ENCODE measurements around the gene IL25. TPM values are rescaled to one million over a fixed set of nuclear protein-coding genes. Genes with fewer than 3 reads are reported as not detected.
"Not testable (repeated sequence)": the region's sequence is repeated elsewhere in the genome, so short reads cannot be mapped to it uniquely, and the experiment has no call there.

IL25 gene
- total RNA-seq, 1 donor from 2014 or later: not detected

- Mint-ChIP-seq H3K9me3 (no peaks in the 10 kb centered on the region), H3K27ac (no peak overlapping the region), H3K27me3 (ENCODE audit: insufficient read depth) (peaks cover 7% of the 10 kb centered on the region), H3K36me3 (ENCODE audit: low read depth) (no peaks in the 10 kb centered on the region), H3K4me1 (ENCODE audit: low read depth) (no peaks in the 10 kb centered on the region), H3K4me3 (no peak overlapping the region)
- intact Hi-C loops (cut with micrococcal nuclease): no loop called here
- no peak for DNase-seq (ENCODE audit: low spot score)
Measured at GRCh38 chr14:23392613-23393012, 20.0 kb downstream of the IL25 start.

GRCh38 chr14:23396126-23396525 is 23.5 kb downstream of the IL25 start:
- H3K36me3 Mint-ChIP-seq (ENCODE audit: low read depth): no peaks in the 10 kb centered on the region
- peaks cover 7% of the 10 kb centered on the region for H3K27me3 Mint-ChIP-seq (ENCODE audit: insufficient read depth)
- no peaks in the 10 kb centered on the region for H3K9me3 Mint-ChIP-seq
- no peak for DNase-seq (ENCODE audit: low spot score)
- intact Hi-C loops (cut with micrococcal nuclease): no loop called here
- H3K27ac Mint-ChIP-seq: no peak overlapping the region
- no peak overlapping the region for H3K4me3 Mint-ChIP-seq
- no peaks in the 10 kb centered on the region for H3K4me1 Mint-ChIP-seq (ENCODE audit: low read depth)

GRCh38 chr14:23396781-23397407 is 24.3 kb downstream of the IL25 start:
- Mint-ChIP-seq H3K4me3 (no peak overlapping the region), H3K27ac (no peak overlapping the region), H3K4me1 (ENCODE audit: low read depth) (no peaks in the 10 kb centered on the region), H3K36me3 (ENCODE audit: low read depth) (no peaks in the 10 kb centered on the region), H3K9me3 (no peaks in the 10 kb centered on the region), H3K27me3 (ENCODE audit: insufficient read depth) (peaks cover 7% of the 10 kb centered on the region)
- intact Hi-C loops (cut with micrococcal nuclease): no loop called here
- no peak for DNase-seq (ENCODE audit: low spot score)

GRCh38 chr14:23398348-23398747 is 25.7 kb downstream of the IL25 start:
- Mint-ChIP-seq H3K27me3 (ENCODE audit: insufficient read depth) (no peaks in the 10 kb centered on the region), H3K4me1 (ENCODE audit: low read depth) (no peaks in the 10 kb centered on the region), H3K4me3 (no peak overlapping the region), H3K9me3 (no peaks in the 10 kb centered on the region), H3K36me3 (ENCODE audit: low read depth) (no peaks in the 10 kb centered on the region), H3K27ac (no peak overlapping the region)
- no peak for DNase-seq (ENCODE audit: low spot score)
- intact Hi-C loops (cut with micrococcal nuclease): no loop called here

GRCh38 chr14:23399136-23399535 is 26.5 kb downstream of the IL25 start:
- H3K4me3 Mint-ChIP-seq: no peak overlapping the region
- intact Hi-C loops (cut with micrococcal nuclease): no loop called here
- H3K27ac Mint-ChIP-seq: no peak overlapping the region
- no peaks in the 10 kb centered on the region for H3K4me1 Mint-ChIP-seq (ENCODE audit: low read depth)
- no peak for DNase-seq (ENCODE audit: low spot score)
- no peaks in the 10 kb centered on the region for H3K27me3 Mint-ChIP-seq (ENCODE audit: insufficient read depth)
- H3K36me3 Mint-ChIP-seq (ENCODE audit: low read depth): no peaks in the 10 kb centered on the region
- no peaks in the 10 kb centered on the region for H3K9me3 Mint-ChIP-seq

- Mint-ChIP-seq H3K4me3 (no peak overlapping the region), H3K9me3 (no peaks in the 10 kb centered on the region), H3K27me3 (ENCODE audit: insufficient read depth) (no peaks in the 10 kb centered on the region), H3K36me3 (ENCODE audit: low read depth) (no peaks in the 10 kb centered on the region), H3K4me1 (ENCODE audit: low read depth) (no peaks in the 10 kb centered on the region), H3K27ac (no peak overlapping the region)
- intact Hi-C loops (cut with micrococcal nuclease): no loop called here
- no peak for DNase-seq (ENCODE audit: low spot score)
Measured at GRCh38 chr14:23399591-23399990, 27.0 kb downstream of the IL25 start.

GRCh38 chr14:23400496-23401149 is 28.0 kb downstream of the IL25 start:
- H3K27ac Mint-ChIP-seq; intact Hi-C loops (cut with micrococcal nuclease); H3K36me3 Mint-ChIP-seq (ENCODE audit: low read depth); H3K4me1 Mint-ChIP-seq (ENCODE audit: low read depth); H3K9me3 Mint-ChIP-seq; DNase-seq (ENCODE audit: low spot score); H3K4me3 Mint-ChIP-seq; H3K27me3 Mint-ChIP-seq (ENCODE audit: insufficient read depth): not testable (repeated sequence)

- Mint-ChIP-seq H3K4me1 (ENCODE audit: low read depth) (no peaks in the 10 kb centered on the region), H3K27ac (no peak overlapping the region), H3K9me3 (no peaks in the 10 kb centered on the region), H3K27me3 (ENCODE audit: insufficient read depth) (peaks cover under 1% of the 10 kb centered on the region), H3K36me3 (ENCODE audit: low read depth) (no peaks in the 10 kb centered on the region), H3K4me3 (no peak overlapping the region)
- DNase-seq (ENCODE audit: low spot score): no peak
- intact Hi-C loops (cut with micrococcal nuclease): no loop called here
Measured at GRCh38 chr14:23401291-23401690, 28.7 kb downstream of the IL25 start.

- Mint-ChIP-seq H3K4me3 (no peak overlapping the region), H3K27me3 (ENCODE audit: insufficient read depth) (peaks cover 3% of the 10 kb centered on the region), H3K36me3 (ENCODE audit: low read depth) (no peaks in the 10 kb centered on the region), H3K27ac (no peak overlapping the region), H3K4me1 (ENCODE audit: low read depth) (no peaks in the 10 kb centered on the region), H3K9me3 (no peaks in the 10 kb centered on the region)
- no peak for DNase-seq (ENCODE audit: low spot score)
- intact Hi-C loops (cut with micrococcal nuclease): no loop called here
Measured at GRCh38 chr14:23402296-23403138, 29.9 kb downstream of the IL25 start.

GRCh38 chr14:23403139-23403438 is 30.5 kb downstream of the IL25 start:
- Mint-ChIP-seq H3K9me3 (no peaks in the 10 kb centered on the region), H3K27ac (no peak overlapping the region), H3K4me1 (ENCODE audit: low read depth) (no peaks in the 10 kb centered on the region), H3K36me3 (ENCODE audit: low read depth) (no peaks in the 10 kb centered on the region), H3K4me3 (no peak overlapping the region), H3K27me3 (ENCODE audit: insufficient read depth) (peaks cover 3% of the 10 kb centered on the region)
- intact Hi-C loops (cut with micrococcal nuclease): no loop called here
- DNase-seq (ENCODE audit: low spot score): no peak

GRCh38 chr14:23403908-23404307 is 31.3 kb downstream of the IL25 start:
- Mint-ChIP-seq H3K27me3 (ENCODE audit: insufficient read depth) (peaks cover 3% of the 10 kb centered on the region), H3K36me3 (ENCODE audit: low read depth) (no peaks in the 10 kb centered on the region), H3K4me3 (no peak overlapping the region), H3K27ac (no peak overlapping the region), H3K4me1 (ENCODE audit: low read depth) (peaks cover 3% of the 10 kb centered on the region), H3K9me3 (no peaks in the 10 kb centered on the region)
- intact Hi-C loops (cut with micrococcal nuclease): no loop called here
- DNase-seq (ENCODE audit: low spot score): no peak

GRCh38 chr14:23404331-23404900 is 31.8 kb downstream of the IL25 start:
- no peak overlapping the region for H3K27ac Mint-ChIP-seq
- peaks cover 3% of the 10 kb centered on the region for H3K27me3 Mint-ChIP-seq (ENCODE audit: insufficient read depth)
- H3K4me1 Mint-ChIP-seq (ENCODE audit: low read depth): peaks cover 8% of the 10 kb centered on the region
- H3K4me3 Mint-ChIP-seq: no peak overlapping the region
- no peaks in the 10 kb centered on the region for H3K9me3 Mint-ChIP-seq
- DNase-seq (ENCODE audit: low spot score): no peak
- intact Hi-C loops (cut with micrococcal nuclease): no loop called here
- H3K36me3 Mint-ChIP-seq (ENCODE audit: low read depth): no peaks in the 10 kb centered on the region

GRCh38 chr14:23405096-23405495 is 32.5 kb downstream of the IL25 start:
- no peak for DNase-seq (ENCODE audit: low spot score)
- H3K36me3 Mint-ChIP-seq (ENCODE audit: low read depth): no peaks in the 10 kb centered on the region
- H3K4me1 Mint-ChIP-seq (ENCODE audit: low read depth): peaks cover 10% of the 10 kb centered on the region
- no peak overlapping the region for H3K27ac Mint-ChIP-seq
- no peak overlapping the region for H3K4me3 Mint-ChIP-seq
- intact Hi-C loops (cut with micrococcal nuclease): no loop called here
- H3K9me3 Mint-ChIP-seq: no peaks in the 10 kb centered on the region
- H3K27me3 Mint-ChIP-seq (ENCODE audit: insufficient read depth): peaks cover 3% of the 10 kb centered on the region
